B cell (primary cell): ENCODE data around the gene BMP6. TPM values are rescaled to one million over a fixed set of nuclear protein-coding genes. Genes with fewer than 3 reads are reported as not detected.

Experiments used
- ATAC-seq: fragments of 200-7000 bp; cut with Tn5 transposase; one replicate; pipeline ENCODE4 v1.10.0; 2021; ENCODE audit warnings: low read depth, mild to moderate bottlenecking, moderate number of reproducible peaks, moderate library complexity
- CTCF ChIA-PET: fragments of 350-600 bp; sonication (Branson Sonifier 250); formaldehyde crosslinking; loops from one replicate; lab custom pipeline; 2021; ENCODE audit warnings: antibody characterized with exemption, inconsistent platforms; lab: Charles Lee
- POLR2A ChIA-PET: fragments of 350-600 bp; sonication (Branson Sonifier 250); formaldehyde crosslinking; loops from one replicate; lab custom pipeline; 2021; ENCODE audit warnings: antibody characterized with exemption; lab: Charles Lee
- DNase-seq: peaks from one replicate; pipeline ENCODE4 v3.0.0; 2013
- H2AFZ ChIP-seq: 2 replicates; pipeline ENCODE4 v1.6.1; 2012; ENCODE audit warnings: mild to moderate bottlenecking, low read depth, low read length; ENCODE audit not compliant: insufficient read depth, poor library complexity, severe bottlenecking
- H3K27ac ChIP-seq, 2 donors: 1 replicate in 1 of 2; 2 replicates in 1 of 2; pipeline ENCODE4 v1.5.1; 2012 to 2013; ENCODE audit warnings: low read length in 2 of 2, mild to moderate bottlenecking in 2 of 2, moderate library complexity in 1 of 2
- H3K27me3 ChIP-seq, 4 experiments: fragments of 200-600 bp in 1 of 4; sonication (generic) in 1 of 4; replicated peaks in 1 of 4; 1 replicate in 2 of 4; 2 replicates in 2 of 4; pipeline versions ENCODE4 v1.6.1 to v1.7.0; 2013 to 2016; ENCODE audit warnings: low read length in 3 of 4, mild to moderate bottlenecking in 2 of 4, mixed read lengths in 1 of 4, moderate library complexity in 1 of 4; ENCODE audit not compliant: insufficient read depth in 4 of 4, control insufficient read depth in 3 of 4; ENCODE audit errors: control extremely low read depth in 1 of 4
- H3K36me3 ChIP-seq, 2 experiments: replicated peaks in 1 of 2; 1 replicate in 1 of 2; 2 replicates in 1 of 2; pipeline versions ENCODE4 v1.6.1 to v1.7.1; 2013; ENCODE audit warnings: low read length in 1 of 2; ENCODE audit not compliant: insufficient read depth in 2 of 2, control insufficient read depth in 1 of 2; ENCODE audit errors: control extremely low read depth in 1 of 2, extremely low read depth in 1 of 2
- H3K4me1 ChIP-seq, 2 donors: fragments of 200-600 bp in 1 of 2; sonication (generic) in 1 of 2; 1 replicate in 1 of 2; 2 replicates in 1 of 2; pipeline versions ENCODE4 v1.5.1 to v1.6.1; 2013 to 2017; ENCODE audit warnings: low read length in 2 of 2; ENCODE audit not compliant: control insufficient read depth in 2 of 2, insufficient read depth in 2 of 2
- H3K4me2 ChIP-seq: replicated peaks from 2 replicates; pipeline ENCODE3; 2012; ENCODE audit warnings: mild to moderate bottlenecking, low read depth, low read length; ENCODE audit not compliant: poor library complexity, severe bottlenecking
- H3K4me3 ChIP-seq, 5 experiments: fragments of 200-600 bp in 1 of 5; sonication (generic) in 1 of 5; 1 replicate in 3 of 5; 2 replicates in 2 of 5; pipeline versions ENCODE4 v1.5.1 to v1.7.0; 2011 to 2016; ENCODE audit warnings: low read length in 4 of 5, mild to moderate bottlenecking in 4 of 5, low read depth in 2 of 5, control low read depth in 1 of 5, moderate library complexity in 1 of 5; ENCODE audit not compliant: insufficient read depth in 1 of 5; ENCODE audit errors: control extremely low read depth in 1 of 5, extremely low read depth in 1 of 5
- H3K79me2 ChIP-seq: fragments of 200-600 bp; sonication (generic); one replicate; pipeline ENCODE4 v1.6.0; 2016; ENCODE audit warnings: low read length; ENCODE audit not compliant: control insufficient read depth, insufficient read depth
- H3K9ac ChIP-seq: fragments of 200-600 bp; sonication (generic); 2 replicates; pipeline ENCODE4 v1.6.1; 2017; ENCODE audit warnings: mild to moderate bottlenecking, low read length, moderate library complexity
- H3K9me3 ChIP-seq, 3 donors: one replicate each; pipeline versions ENCODE4 v1.6.1 to v1.7.1; 2013; ENCODE audit warnings: low read length in 2 of 3; ENCODE audit not compliant: control insufficient read depth in 2 of 3, insufficient read depth in 1 of 3; ENCODE audit errors: control extremely low read depth in 1 of 3
- H4K20me1 ChIP-seq: 2 replicates; pipeline ENCODE4 v1.6.0; 2012; ENCODE audit warnings: mild to moderate bottlenecking, low read length; ENCODE audit not compliant: insufficient read depth, control insufficient read depth, poor library complexity, severe bottlenecking
- H3K27ac Mint-ChIP-seq: one replicate; pipeline ENCODE4 v1.8.0; 2021; ENCODE audit warnings: mixed read lengths
- H3K27me3 Mint-ChIP-seq: one replicate; pipeline ENCODE4 v1.8.0; 2021; ENCODE audit warnings: mixed read lengths
- H3K4me1 Mint-ChIP-seq: one replicate; pipeline ENCODE4 v1.8.0; 2021; ENCODE audit warnings: mixed read lengths
- H3K4me3 Mint-ChIP-seq: one replicate; pipeline ENCODE4 v1.8.0; 2021; ENCODE audit warnings: mixed read lengths
- H3K9me3 Mint-ChIP-seq: one replicate; pipeline ENCODE4 v1.8.0; 2022; ENCODE audit warnings: mixed read lengths; ENCODE audit not compliant: insufficient read depth
- CTCF ChIP-seq: fragments of 200-600 bp; IDR thresholded peaks from one replicate; pipeline ENCODE4 v1.8.0; 2022; ENCODE audit warnings: antibody characterized with exemption, mild to moderate bottlenecking
- EZH2 ChIP-seq: IDR thresholded peaks from 2 replicates; pipeline ENCODE4 v1.6.1; 2012; ENCODE audit warnings: borderline replicate concordance, low read depth, mild to moderate bottlenecking, moderate library complexity, low read length; ENCODE audit not compliant: insufficient read depth, poor library complexity, severe bottlenecking
- WGBS: methylation state at CpG from one replicate; pipeline ENCODE4 v1.1.5; 2013; ENCODE audit warnings: missing lambda C conversion rate; ENCODE audit not compliant: insufficient coverage; 5-methylcytosine and 5-hydroxymethylcytosine counted together
- intact Hi-C: fragments of 100-400 bp; cut with micrococcal nuclease; formaldehyde crosslinking; loops from one replicate; pipeline ENCODE4 v1.10.0; 2022
- polyA plus RNA-seq: library from polyadenylated mRNA; depleted of rRNA; stranded (reverse); fragments of >200 nt; gene quantifications from 2 replicates; pipeline ENCODE4 v1.2.3, GENCODE V29; 2012
- total RNA-seq, 2 donors: library from RNA; stranded (reverse); fragments of 120-200 nt in 1 of 2; gene quantifications; 1 replicate in 1 of 2; 2 replicates in 1 of 2; pipeline versions ENCODE4 v1.2.3 to v1.2.4, GENCODE V29; 2013 to 2022

The BMP6 gene
- total and polyA plus RNA-seq, 2 donors (not counting 1 experiment from before 2014, with no cell fraction given) = 0.43 to 2.9 TPM

- peaks cover 19% of the 10 kb centered on the region for H3K4me1 Mint-ChIP-seq
- Histone ChIP-seq H3K4me3 (no peak overlapping the region), H2AFZ (no peak overlapping the region), H3K36me3 (no peaks in the 10 kb centered on the region), H4K20me1 (no peaks in the 10 kb centered on the region), H3K79me2 (no peaks in the 10 kb centered on the region), H3K4me2 (no peak overlapping the region), H3K9ac (no peak overlapping the region), H3K9me3 (peaks cover 0 to 6% (median 5%) of the 10 kb centered on the region in 3 donors), H3K27me3 (no peaks in the 10 kb centered on the region), H3K27ac (no peak overlapping the region), H3K4me1 (peaks cover 25 to 42% of the 10 kb centered on the region in 2 donors)
- DNase-seq = no peak
- peaks cover 5% of the 10 kb centered on the region for H3K9me3 Mint-ChIP-seq
- intact Hi-C loops = no loop called here
- WGBS = 85% methylated on average over 4 of the region's 4 CpGs
- ChIA-PET POLR2A (no interaction called here), CTCF (no interaction called here)
- TF ChIP-seq EZH2 (no peak), CTCF (no peak)
- H3K27ac Mint-ChIP-seq = no peak overlapping the region
- ATAC-seq = no peak
- H3K4me3 Mint-ChIP-seq = no peak overlapping the region
- no peaks in the 10 kb centered on the region for H3K27me3 Mint-ChIP-seq
Measured at GRCh38 chr6:7921046-7921445, 195.1 kb downstream of the BMP6 start.

GRCh38 chr6:7921632-7922092 lies 195.8 kb downstream of the BMP6 start:
- Histone ChIP-seq H3K27ac (no peak overlapping the region), H2AFZ (no peak overlapping the region), H3K9ac (no peak overlapping the region), H3K36me3 (no peaks in the 10 kb centered on the region), H3K9me3 (peaks cover 0 to 9% (median 5%) of the 10 kb centered on the region in 3 donors), H3K27me3 (no peaks in the 10 kb centered on the region), H3K79me2 (no peaks in the 10 kb centered on the region), H3K4me3 (no peak overlapping the region), H3K4me1 (peaks cover 19 to 36% of the 10 kb centered on the region in 2 donors), H3K4me2 (no peak overlapping the region), H4K20me1 (no peaks in the 10 kb centered on the region)
- WGBS = 96% methylated on average over 5 of the region's 5 CpGs
- POLR2A ChIA-PET = no interaction called here
- no peaks in the 10 kb centered on the region for H3K27me3 Mint-ChIP-seq
- CTCF ChIA-PET = no interaction called here
- no peak overlapping the region for H3K4me3 Mint-ChIP-seq
- TF ChIP-seq CTCF = no peak
- TF ChIP-seq EZH2 = no peak
- peaks cover 18% of the 10 kb centered on the region for H3K4me1 Mint-ChIP-seq
- no peak overlapping the region for H3K27ac Mint-ChIP-seq
- DNase-seq (no peak), ATAC-seq (no peak)
- intact Hi-C loops = no loop called here
- H3K9me3 Mint-ChIP-seq = peaks cover 5% of the 10 kb centered on the region
